ENCODE measurements around the gene SLC15A1. TPM values are rescaled to one million over a fixed set of nuclear protein-coding genes. Genes with fewer than 3 reads are reported as not detected.
"Not testable (repeated sequence)": the region's sequence is repeated elsewhere in the genome, so short reads cannot be mapped to it uniquely, and the experiment has no call there.

SLC15A1 gene
- total RNA-seq, 2 experiments from 2014 or later, result not detected

- CTCF ChIA-PET, result no interaction called here
These were observed 3.3 kb upstream of the SLC15A1 start for GRCh38 chr13:98755729-98756128.

GRCh38 chr13:98755116-98755515, 2.6 kb upstream of the SLC15A1 start:
- CTCF ChIA-PET, result no interaction called here
- H3K27me3 Mint-ChIP-seq, result peaks cover 50% of the 10 kb centered on the region

More at GRCh38 chr13:98755729-98756128, 3.3 kb upstream of the SLC15A1 start:
- H3K9me3 Mint-ChIP-seq, result peaks cover 10% of the 10 kb centered on the region
- POLR2A ChIA-PET, result no interaction called here
- H3K4me3 Mint-ChIP-seq, result no peak overlapping the region
- H3K36me3 Mint-ChIP-seq (ENCODE audit: low read depth), result peaks cover 8% of the 10 kb centered on the region
- H3K4me1 Mint-ChIP-seq, result no peaks in the 10 kb centered on the region
- H3K27me3 Mint-ChIP-seq, result peaks cover 47% of the 10 kb centered on the region
- no peak for DNase-seq
- H3K27ac Mint-ChIP-seq, result no peak overlapping the region

GRCh38 chr13:98754468-98754867, 2.0 kb upstream of the SLC15A1 start:
- H3K27ac Mint-ChIP-seq; H3K4me3 Mint-ChIP-seq; POLR2A ChIA-PET; H3K36me3 Mint-ChIP-seq (ENCODE audit: low read depth); CTCF ChIA-PET; H3K9me3 Mint-ChIP-seq; H3K4me1 Mint-ChIP-seq; DNase-seq: not testable (repeated sequence)
- peaks cover 53% of the 10 kb centered on the region for H3K27me3 Mint-ChIP-seq

More at GRCh38 chr13:98755116-98755515, 2.6 kb upstream of the SLC15A1 start:
- Mint-ChIP-seq H3K9me3 (peaks cover 6% of the 10 kb centered on the region), H3K4me1 (no peaks in the 10 kb centered on the region), H3K27ac (no peak overlapping the region), H3K4me3 (no peak overlapping the region), H3K36me3 (ENCODE audit: low read depth) (peaks cover 7% of the 10 kb centered on the region)
- POLR2A ChIA-PET, result no interaction called here
- no peak for DNase-seq

GRCh38 chr13:98751861-98752466, 508 bp downstream of the SLC15A1 start:
- Mint-ChIP-seq H3K4me3 (no peak overlapping the region), H3K27ac (no peak overlapping the region), H3K27me3 (peaks cover 57% of the 10 kb centered on the region), H3K36me3 (ENCODE audit: low read depth) (peaks cover 7% of the 10 kb centered on the region), H3K4me1 (no peaks in the 10 kb centered on the region), H3K9me3 (peaks cover 6% of the 10 kb centered on the region)
- CTCF ChIA-PET, result interaction anchor here (1.0 kb wide), 1 partner anchor 12 kb away, joined by 3 read pairs; no protein-coding TSS in a partner anchor
- no peak for DNase-seq
- POLR2A ChIA-PET, result no interaction called here

GRCh38 chr13:98751367-98751782, 1.1 kb downstream of the SLC15A1 start:
- H3K27me3 Mint-ChIP-seq, result peaks cover 55% of the 10 kb centered on the region
- CTCF ChIA-PET, result interaction anchor here (1.0 kb wide), 1 partner anchor 11 kb away, joined by 3 read pairs; no protein-coding TSS in a partner anchor

GRCh38 chr13:98749501-98749900, 3.0 kb downstream of the SLC15A1 start:
- CTCF ChIA-PET, result no interaction called here

More at GRCh38 chr13:98751367-98751782, 1.1 kb downstream of the SLC15A1 start:
- H3K9me3 Mint-ChIP-seq, result peaks cover 6% of the 10 kb centered on the region
- H3K4me1 Mint-ChIP-seq, result no peaks in the 10 kb centered on the region
- H3K4me3 Mint-ChIP-seq, result no peak overlapping the region
- POLR2A ChIA-PET, result no interaction called here
- no peak for DNase-seq
- H3K27ac Mint-ChIP-seq, result no peak overlapping the region
- H3K36me3 Mint-ChIP-seq (ENCODE audit: low read depth), result peaks cover 7% of the 10 kb centered on the region

GRCh38 chr13:98746968-98747367, 5.5 kb downstream of the SLC15A1 start:
- H3K9me3 Mint-ChIP-seq, result no peaks in the 10 kb centered on the region
- no peak overlapping the region for H3K27ac Mint-ChIP-seq
- ChIA-PET CTCF (no interaction called here), POLR2A (no interaction called here)
- peaks cover 27% of the 10 kb centered on the region for H3K27me3 Mint-ChIP-seq
- no peak overlapping the region for H3K4me3 Mint-ChIP-seq
- no peak for DNase-seq
- H3K36me3 Mint-ChIP-seq (ENCODE audit: low read depth), result no peaks in the 10 kb centered on the region
- H3K4me1 Mint-ChIP-seq, result no peaks in the 10 kb centered on the region

More at GRCh38 chr13:98749501-98749900, 3.0 kb downstream of the SLC15A1 start:
- H3K36me3 Mint-ChIP-seq (ENCODE audit: low read depth), result peaks cover 7% of the 10 kb centered on the region
- H3K27ac Mint-ChIP-seq, result no peak overlapping the region
- POLR2A ChIA-PET, result no interaction called here
- peaks cover 6% of the 10 kb centered on the region for H3K9me3 Mint-ChIP-seq
- H3K4me3 Mint-ChIP-seq, result no peak overlapping the region
- H3K27me3 Mint-ChIP-seq, result peaks cover 47% of the 10 kb centered on the region
- no peak for DNase-seq
- H3K4me1 Mint-ChIP-seq, result no peaks in the 10 kb centered on the region

- no peak overlapping the region for H3K4me3 Mint-ChIP-seq
- H3K27ac Mint-ChIP-seq, result no peak overlapping the region
- H3K27me3 Mint-ChIP-seq, result peaks cover 2% of the 10 kb centered on the region
- H3K9me3 Mint-ChIP-seq, result peaks cover 5% of the 10 kb centered on the region
- ChIA-PET CTCF (interaction anchor here (1.1 kb wide), 1 partner anchor 57 kb away, joined by 3 read pairs; no protein-coding TSS in a partner anchor), POLR2A (no interaction called here)
- no peaks in the 10 kb centered on the region for H3K36me3 Mint-ChIP-seq (ENCODE audit: low read depth)
- no peak for DNase-seq
- H3K4me1 Mint-ChIP-seq, result no peaks in the 10 kb centered on the region
These were observed 9.1 kb downstream of the SLC15A1 start for GRCh38 chr13:98743377-98743776.

GRCh38 chr13:98742961-98743360, 9.5 kb downstream of the SLC15A1 start:
- Mint-ChIP-seq H3K27ac (no peak overlapping the region), H3K36me3 (ENCODE audit: low read depth) (no peaks in the 10 kb centered on the region), H3K9me3 (peaks cover 7% of the 10 kb centered on the region), H3K4me1 (no peaks in the 10 kb centered on the region), H3K27me3 (peaks cover 2% of the 10 kb centered on the region), H3K4me3 (no peak overlapping the region)
- POLR2A ChIA-PET, result no interaction called here
- CTCF ChIA-PET, result no interaction called here
- DNase-seq, result no peak

- H3K27ac Mint-ChIP-seq, result no peak overlapping the region
- H3K36me3 Mint-ChIP-seq (ENCODE audit: low read depth), result no peaks in the 10 kb centered on the region
- no peak for DNase-seq
- ChIA-PET CTCF (interaction anchor here (1.6 kb wide), 1 partner anchor 24 kb away, joined by 3 read pairs; no protein-coding TSS in a partner anchor), POLR2A (no interaction called here)
- no peak overlapping the region for H3K4me3 Mint-ChIP-seq
- H3K4me1 Mint-ChIP-seq, result no peaks in the 10 kb centered on the region
- H3K9me3 Mint-ChIP-seq, result peaks cover 16% of the 10 kb centered on the region
- peaks cover 2% of the 10 kb centered on the region for H3K27me3 Mint-ChIP-seq
These were observed 10.6 kb downstream of the SLC15A1 start for GRCh38 chr13:98741741-98742435.

- H3K27me3 Mint-ChIP-seq, result peaks cover 5% of the 10 kb centered on the region
- no peaks in the 10 kb centered on the region for H3K36me3 Mint-ChIP-seq (ENCODE audit: low read depth)
- no peak overlapping the region for H3K4me3 Mint-ChIP-seq
- H3K4me1 Mint-ChIP-seq, result no peaks in the 10 kb centered on the region
- H3K9me3 Mint-ChIP-seq, result peaks cover 16% of the 10 kb centered on the region
- CTCF ChIA-PET, result interaction anchor here (0.8 to 1.1 kb wide), 2 partner anchors 11 to 12 kb away, joined by 3 read pairs; no protein-coding TSS in a partner anchor
- H3K27ac Mint-ChIP-seq, result no peak overlapping the region
- POLR2A ChIA-PET, result no interaction called here
- no peak for DNase-seq
These were observed 12.3 kb downstream of the SLC15A1 start for GRCh38 chr13:98740131-98740530.

- H3K27ac Mint-ChIP-seq, result no peak overlapping the region
- H3K4me1 Mint-ChIP-seq, result no peaks in the 10 kb centered on the region
- no peak for DNase-seq
- peaks cover 5% of the 10 kb centered on the region for H3K27me3 Mint-ChIP-seq
- ChIA-PET POLR2A (no interaction called here), CTCF (no interaction called here)
- H3K9me3 Mint-ChIP-seq, result peaks cover 16% of the 10 kb centered on the region
- no peaks in the 10 kb centered on the region for H3K36me3 Mint-ChIP-seq (ENCODE audit: low read depth)
- no peak overlapping the region for H3K4me3 Mint-ChIP-seq
These were observed 13.5 kb downstream of the SLC15A1 start for GRCh38 chr13:98738993-98739392.

- ChIA-PET CTCF (no interaction called here), POLR2A (no interaction called here)
- Mint-ChIP-seq H3K36me3 (ENCODE audit: low read depth) (no peaks in the 10 kb centered on the region), H3K4me3 (no peak overlapping the region), H3K27ac (no peak overlapping the region), H3K9me3 (peaks cover 16% of the 10 kb centered on the region), H3K27me3 (peaks cover 5% of the 10 kb centered on the region), H3K4me1 (no peaks in the 10 kb centered on the region)
- DNase-seq, result no peak
These were observed 14.3 kb downstream of the SLC15A1 start for GRCh38 chr13:98738213-98738612.

Data from activated CD4-positive, alpha-beta T cell treated with anti-CD3 and anti-CD28 coated beads, Interleukin-2, amount 10 ng/mL, durations not matched to agents 7 days and 5 days (primary cell).